B cell (primary cell): ENCODE data around the gene MRGPRG. TPM values are rescaled to one million over a fixed set of nuclear protein-coding genes. Genes with fewer than 3 reads are reported as not detected.
"Not testable (repeated sequence)": the region's sequence is repeated elsewhere in the genome, so short reads cannot be mapped to it uniquely, and the experiment has no call there.

Source experiments
- ATAC-seq: fragments of 200-7000 bp; cut with Tn5 transposase; one replicate; pipeline ENCODE4 v1.10.0; 2021; ENCODE audit warnings: low read depth, mild to moderate bottlenecking, moderate number of reproducible peaks, moderate library complexity
- CTCF ChIA-PET: fragments of 350-600 bp; sonication (Branson Sonifier 250); formaldehyde crosslinking; loops from one replicate; lab custom pipeline; 2021; ENCODE audit warnings: antibody characterized with exemption, inconsistent platforms; lab: Charles Lee
- POLR2A ChIA-PET: fragments of 350-600 bp; sonication (Branson Sonifier 250); formaldehyde crosslinking; loops from one replicate; lab custom pipeline; 2021; ENCODE audit warnings: antibody characterized with exemption; lab: Charles Lee
- DNase-seq: peaks from one replicate; pipeline ENCODE4 v3.0.0; 2013
- H2AFZ ChIP-seq: 2 replicates; pipeline ENCODE4 v1.6.1; 2012; ENCODE audit warnings: mild to moderate bottlenecking, low read depth, low read length; ENCODE audit not compliant: insufficient read depth, poor library complexity, severe bottlenecking
- H3K27ac ChIP-seq, 2 donors: 1 replicate in 1 of 2; 2 replicates in 1 of 2; pipeline ENCODE4 v1.5.1; 2012 to 2013; ENCODE audit warnings: low read length in 2 of 2, mild to moderate bottlenecking in 2 of 2, moderate library complexity in 1 of 2
- H3K27me3 ChIP-seq, 4 experiments: fragments of 200-600 bp in 1 of 4; sonication (generic) in 1 of 4; replicated peaks in 1 of 4; 1 replicate in 2 of 4; 2 replicates in 2 of 4; pipeline versions ENCODE4 v1.6.1 to v1.7.0; 2013 to 2016; ENCODE audit warnings: low read length in 3 of 4, mild to moderate bottlenecking in 2 of 4, mixed read lengths in 1 of 4, moderate library complexity in 1 of 4; ENCODE audit not compliant: insufficient read depth in 4 of 4, control insufficient read depth in 3 of 4; ENCODE audit errors: control extremely low read depth in 1 of 4
- H3K36me3 ChIP-seq, 2 experiments: replicated peaks in 1 of 2; 1 replicate in 1 of 2; 2 replicates in 1 of 2; pipeline versions ENCODE4 v1.6.1 to v1.7.1; 2013; ENCODE audit warnings: low read length in 1 of 2; ENCODE audit not compliant: insufficient read depth in 2 of 2, control insufficient read depth in 1 of 2; ENCODE audit errors: control extremely low read depth in 1 of 2, extremely low read depth in 1 of 2
- H3K4me1 ChIP-seq, 2 donors: fragments of 200-600 bp in 1 of 2; sonication (generic) in 1 of 2; 1 replicate in 1 of 2; 2 replicates in 1 of 2; pipeline versions ENCODE4 v1.5.1 to v1.6.1; 2013 to 2017; ENCODE audit warnings: low read length in 2 of 2; ENCODE audit not compliant: control insufficient read depth in 2 of 2, insufficient read depth in 2 of 2
- H3K4me2 ChIP-seq: replicated peaks from 2 replicates; pipeline ENCODE3; 2012; ENCODE audit warnings: mild to moderate bottlenecking, low read depth, low read length; ENCODE audit not compliant: poor library complexity, severe bottlenecking
- H3K4me3 ChIP-seq, 5 experiments: fragments of 200-600 bp in 1 of 5; sonication (generic) in 1 of 5; 1 replicate in 3 of 5; 2 replicates in 2 of 5; pipeline versions ENCODE4 v1.5.1 to v1.7.0; 2011 to 2016; ENCODE audit warnings: low read length in 4 of 5, mild to moderate bottlenecking in 4 of 5, low read depth in 2 of 5, control low read depth in 1 of 5, moderate library complexity in 1 of 5; ENCODE audit not compliant: insufficient read depth in 1 of 5; ENCODE audit errors: control extremely low read depth in 1 of 5, extremely low read depth in 1 of 5
- H3K79me2 ChIP-seq: fragments of 200-600 bp; sonication (generic); one replicate; pipeline ENCODE4 v1.6.0; 2016; ENCODE audit warnings: low read length; ENCODE audit not compliant: control insufficient read depth, insufficient read depth
- H3K9ac ChIP-seq: fragments of 200-600 bp; sonication (generic); 2 replicates; pipeline ENCODE4 v1.6.1; 2017; ENCODE audit warnings: mild to moderate bottlenecking, low read length, moderate library complexity
- H3K9me3 ChIP-seq, 3 donors: one replicate each; pipeline versions ENCODE4 v1.6.1 to v1.7.1; 2013; ENCODE audit warnings: low read length in 2 of 3; ENCODE audit not compliant: control insufficient read depth in 2 of 3, insufficient read depth in 1 of 3; ENCODE audit errors: control extremely low read depth in 1 of 3
- H4K20me1 ChIP-seq: 2 replicates; pipeline ENCODE4 v1.6.0; 2012; ENCODE audit warnings: mild to moderate bottlenecking, low read length; ENCODE audit not compliant: insufficient read depth, control insufficient read depth, poor library complexity, severe bottlenecking
- H3K27ac Mint-ChIP-seq: one replicate; pipeline ENCODE4 v1.8.0; 2021; ENCODE audit warnings: mixed read lengths
- H3K27me3 Mint-ChIP-seq: one replicate; pipeline ENCODE4 v1.8.0; 2021; ENCODE audit warnings: mixed read lengths
- H3K4me1 Mint-ChIP-seq: one replicate; pipeline ENCODE4 v1.8.0; 2021; ENCODE audit warnings: mixed read lengths
- H3K4me3 Mint-ChIP-seq: one replicate; pipeline ENCODE4 v1.8.0; 2021; ENCODE audit warnings: mixed read lengths
- H3K9me3 Mint-ChIP-seq: one replicate; pipeline ENCODE4 v1.8.0; 2022; ENCODE audit warnings: mixed read lengths; ENCODE audit not compliant: insufficient read depth
- CTCF ChIP-seq: fragments of 200-600 bp; IDR thresholded peaks from one replicate; pipeline ENCODE4 v1.8.0; 2022; ENCODE audit warnings: antibody characterized with exemption, mild to moderate bottlenecking
- EZH2 ChIP-seq: IDR thresholded peaks from 2 replicates; pipeline ENCODE4 v1.6.1; 2012; ENCODE audit warnings: borderline replicate concordance, low read depth, mild to moderate bottlenecking, moderate library complexity, low read length; ENCODE audit not compliant: insufficient read depth, poor library complexity, severe bottlenecking
- whole genome bisulfite sequencing: methylation state at CpG from one replicate; pipeline ENCODE4 v1.1.5; 2013; ENCODE audit warnings: missing lambda C conversion rate; ENCODE audit not compliant: insufficient coverage; 5-methylcytosine and 5-hydroxymethylcytosine counted together
- intact Hi-C: fragments of 100-400 bp; cut with micrococcal nuclease; formaldehyde crosslinking; loops from one replicate; pipeline ENCODE4 v1.10.0; 2022
- polyA minus RNA-seq: library from RNA; depleted of rRNA, polyadenylated mRNA; stranded (reverse); fragments of >200 nt; gene quantifications from 2 replicates; pipeline ENCODE4 v1.2.3, GENCODE V29; 2012
- polyA plus RNA-seq: library from polyadenylated mRNA; depleted of rRNA; stranded (reverse); fragments of >200 nt; gene quantifications from 2 replicates; pipeline ENCODE4 v1.2.3, GENCODE V29; 2012
- total RNA-seq, 2 donors: library from RNA; stranded (reverse); fragments of 120-200 nt in 1 of 2; gene quantifications; 1 replicate in 1 of 2; 2 replicates in 1 of 2; pipeline versions ENCODE4 v1.2.3 to v1.2.4, GENCODE V29; 2013 to 2022

MRGPRG gene
- total RNA-seq (not detected in 2 replicates), polyA plus RNA-seq (not detected in 2 replicates), polyA minus RNA-seq (not detected in 2 replicates)
- not detected for total RNA-seq (2013)

GRCh38 chr11:3218483-3219280, at the start of gene MRGPRG:
Gene MRGPRG (minus strand): TSS chr11:3218813. CDS start chr11:3218813, 0 bp downstream.
- Histone ChIP-seq H4K20me1 (no peaks in the 10 kb centered on the region), H3K27me3 (peaks cover 0 to 8% (median 0%) of the 10 kb centered on the region in 4 experiments), H3K9ac (no peak within 1 kb of the TSS), H3K9me3 (no peaks in the 10 kb centered on the region), H3K4me1 (no peaks in the 10 kb centered on the region), H3K36me3 (no peaks in the 10 kb centered on the region), H3K79me2 (no peaks in the 10 kb centered on the region), H2AFZ (no peak within 1 kb of the TSS), H3K27ac (no peak within 1 kb of the TSS), H3K4me3 (no peak within 1 kb of the TSS), H3K4me2 (no peak within 1 kb of the TSS)
- DNase-seq (no peak), ATAC-seq (no peak)
- intact Hi-C loops, result no loop called here
- TF ChIP-seq CTCF (no peak), EZH2 (no peak)
- CTCF ChIA-PET, result no interaction called here
- Mint-ChIP-seq H3K4me3 (no peak within 1 kb of the TSS), H3K4me1 (no peaks in the 10 kb centered on the region), H3K27ac (no peak within 1 kb of the TSS), H3K9me3 (no peaks in the 10 kb centered on the region), H3K27me3 (peaks cover 20% of the 10 kb centered on the region)
- POLR2A ChIA-PET, result no interaction called here
- 76% methylated on average over 34 of the region's 35 CpGs for WGBS

GRCh38 chr11:3262548-3262947, 43.9 kb upstream of the MRGPRG start:
- H3K9me3 Mint-ChIP-seq, H2AFZ ChIP-seq, H3K27me3 Mint-ChIP-seq, H3K79me2 ChIP-seq, H3K9me3 ChIP-seq, H3K4me3 ChIP-seq, H3K27me3 ChIP-seq, DNase-seq, H3K9ac ChIP-seq, H3K4me1 ChIP-seq, H4K20me1 ChIP-seq, H3K4me2 ChIP-seq, H3K4me3 Mint-ChIP-seq, ATAC-seq, H3K36me3 ChIP-seq, intact Hi-C loops, CTCF ChIA-PET, H3K4me1 Mint-ChIP-seq, H3K27ac ChIP-seq, H3K27ac Mint-ChIP-seq, POLR2A ChIA-PET: not testable (repeated sequence)
- WGBS, result no CpG with 5 or more reads among the region's 7 CpGs

DNA sequence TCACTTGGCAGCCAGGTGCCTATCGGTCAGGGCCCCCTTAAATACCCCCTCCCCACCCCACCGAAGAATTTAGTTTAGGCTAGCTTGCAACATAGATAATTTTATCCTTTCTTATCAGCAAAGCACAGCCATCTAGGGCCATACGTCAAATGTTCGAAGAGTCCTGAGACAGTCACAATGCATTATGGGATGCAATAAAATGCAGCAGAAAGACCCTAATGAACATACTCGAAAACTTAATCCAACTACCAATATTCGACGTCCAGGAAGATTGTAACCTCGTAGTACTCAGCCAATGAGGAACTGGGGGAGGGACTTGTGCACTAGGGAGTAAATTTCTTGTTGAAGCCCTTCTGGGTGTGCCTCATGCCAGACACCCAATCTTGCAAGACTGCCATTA, 43.2 kb upstream of the MRGPRG start:
- no CpG with 5 or more reads among the region's 8 CpGs for WGBS
- H3K27ac ChIP-seq, H3K4me2 ChIP-seq, POLR2A ChIA-PET, H3K9me3 Mint-ChIP-seq, DNase-seq, H3K9me3 ChIP-seq, H3K4me3 Mint-ChIP-seq, H3K27me3 Mint-ChIP-seq, CTCF ChIA-PET, H3K27me3 ChIP-seq, H2AFZ ChIP-seq, H3K4me3 ChIP-seq, ATAC-seq, H3K36me3 ChIP-seq, intact Hi-C loops, H3K27ac Mint-ChIP-seq, H3K79me2 ChIP-seq, H3K4me1 ChIP-seq, H3K9ac ChIP-seq, H3K4me1 Mint-ChIP-seq, H4K20me1 ChIP-seq: not testable (repeated sequence)
